Panc1 (cell line): Measurements from ENCODE around the gene COL27A1. TPM values are rescaled to one million over a fixed set of nuclear protein-coding genes. Genes with fewer than 3 reads are reported as not detected.

ENCODE experiments used
- ATAC-seq: fragments of 200-7000 bp; cut with Tn5 transposase; 2 replicates; pipeline ENCODE4 v1.9.1; 2020; ENCODE audit warnings: mild to moderate bottlenecking, moderate library complexity
- BruUV-seq: library from RNA; stranded (reverse); fragments of 400-500 nt; replicated peaks from 2 replicates; lab custom pipeline; 2021; lab: Mats Ljungman, UMichigan
- CTCF ChIA-PET: fragments of 300-600 bp; sonication (Branson Sonifier 250); formaldehyde crosslinking; loops from one replicate; lab custom pipeline; 2022; ENCODE audit warnings: antibody characterized with exemption; lab: Charles Lee
- POLR2A ChIA-PET: fragments of 300-600 bp; sonication (Branson Sonifier 250); formaldehyde crosslinking; loops from one replicate; lab custom pipeline; 2022; ENCODE audit warnings: antibody characterized with exemption; lab: Charles Lee
- DNase-seq: peaks from one replicate; pipeline ENCODE4 v3.0.0-alpha.2; 2010; ENCODE audit warnings: low read depth, low spot score
- H3K27ac ChIP-seq: 2 replicates; pipeline ENCODE4 v1.5.1; 2011; ENCODE audit warnings: mild to moderate bottlenecking, low read length, inconsistent platforms
- H3K27me3 ChIP-seq: fragments of 200-500 bp; sonication (Bioruptor generic); 2 replicates; pipeline ENCODE4 v1.6.0; 2014; ENCODE audit warnings: low read length, inconsistent platforms; ENCODE audit not compliant: control insufficient read depth, insufficient read depth
- H3K36me3 ChIP-seq: fragments of 200-500 bp; sonication (Bioruptor generic); 2 replicates; pipeline ENCODE4 v1.5.1; 2014; ENCODE audit warnings: inconsistent platforms, mild to moderate bottlenecking, low read length, moderate library complexity; ENCODE audit not compliant: control insufficient read depth, insufficient read depth
- H3K4me1 ChIP-seq: 2 replicates; pipeline ENCODE4 v1.5.1; 2011; ENCODE audit warnings: inconsistent platforms, mild to moderate bottlenecking, low read length, moderate library complexity; ENCODE audit not compliant: control insufficient read depth, insufficient read depth
- H3K4me3 ChIP-seq, 2 experiments: 2 replicates each; pipeline ENCODE4 v1.5.1; 2011 to 2012; ENCODE audit warnings: low read depth in 2 of 2, low read length in 2 of 2, mild to moderate bottlenecking in 2 of 2, inconsistent platforms in 1 of 2, moderate library complexity in 1 of 2
- H3K9me3 ChIP-seq: fragments of 200-500 bp; sonication (Bioruptor generic); 2 replicates; pipeline ENCODE4 v1.5.1; 2014; ENCODE audit warnings: low read depth, mild to moderate bottlenecking, inconsistent platforms, low read length, moderate library complexity; ENCODE audit not compliant: control insufficient read depth, insufficient read depth
- CTCF ChIP-seq: fragments of 450-650 bp; IDR thresholded peaks from 2 replicates; pipeline ENCODE4 v1.5.1; 2017; ENCODE audit warnings: mild to moderate bottlenecking
- POLR2AphosphoS5 ChIP-seq: IDR thresholded peaks from 2 replicates; pipeline ENCODE4 v1.6.1; 2012; ENCODE audit warnings: mild to moderate bottlenecking, low read depth, low read length, moderate library complexity
- REST ChIP-seq, 2 experiments: IDR thresholded peaks; 2 replicates each; pipeline ENCODE4 v1.6.1; 2011 to 2012; ENCODE audit warnings: low read depth in 2 of 2, control low read depth in 1 of 2, low read length in 1 of 2, mild to moderate bottlenecking in 1 of 2, moderate library complexity in 1 of 2; ENCODE audit not compliant: insufficient read depth in 1 of 2
- SIN3A ChIP-seq: IDR thresholded peaks from 2 replicates; pipeline ENCODE4 v1.6.1; 2012; ENCODE audit warnings: low read depth, mild to moderate bottlenecking, low read length, moderate library complexity, borderline replicate concordance; ENCODE audit not compliant: insufficient read depth
- TCF7L2 ChIP-seq: IDR thresholded peaks from 2 replicates; pipeline ENCODE4 v1.6.1; 2011; ENCODE audit warnings: mild to moderate bottlenecking, low read depth, low read length, inconsistent platforms
- in situ Hi-C: cut with HindIII; loops from 2 replicates; pipeline ENCODE4 v1.10.0; 2016; ENCODE audit warnings: low sequenced_read_pairs, low pct_unique_long_range_greater_than_20kb
- intact Hi-C: fragments of 100-400 bp; cut with micrococcal nuclease; formaldehyde crosslinking; loops from one replicate; pipeline ENCODE4 v1.10.0; 2022; ENCODE audit not compliant: unreplicated experiment
- total RNA-seq: library from RNA; stranded (reverse); gene quantifications from one replicate; pipeline ENCODE4 v1.2.1, GENCODE V29; 2021; ENCODE audit not compliant: unreplicated experiment

COL27A1 gene
- total RNA-seq, 1 experiment from 2014 or later: 5.1 TPM

GRCh38 chr9:114356792-114357191, 201.5 kb downstream of the COL27A1 start:
- TF ChIP-seq SIN3A (no peak), POLR2AphosphoS5 (no peak), CTCF (no peak), REST (IDR thresholded peaks at IDR 0.05; ENCODE audit: insufficient read depth in 1 of 2, low read depth in 2 of 2, low read length in 1 of 2) (no peak), TCF7L2 (no peak)
- in situ Hi-C loops (no loop called here), intact Hi-C loops (no loop called here)
- no TSS peak for BruUV-seq
- Histone ChIP-seq H3K27me3 (no peaks in the 10 kb centered on the region), H3K4me1 (no peaks in the 10 kb centered on the region), H3K4me3 (no peak overlapping the region), H3K9me3 (no peaks in the 10 kb centered on the region), H3K27ac (no peak overlapping the region), H3K36me3 (no peaks in the 10 kb centered on the region)
- ChIA-PET CTCF (no interaction called here), POLR2A (no interaction called here)
- DNase-seq (no peak), ATAC-seq (no peak)

- CTCF ChIA-PET: no interaction called here
- no peak for ATAC-seq
- H3K27ac ChIP-seq: no peak overlapping the region
These were observed 202.0 kb downstream of the COL27A1 start for GRCh38 chr9:114357360-114357759.

More at GRCh38 chr9:114357360-114357759, 202.0 kb downstream of the COL27A1 start:
- in situ Hi-C loops: no loop called here
- intact Hi-C loops: no loop called here
- no TSS peak for BruUV-seq
- no peaks in the 10 kb centered on the region for H3K27me3 ChIP-seq
- TF ChIP-seq SIN3A (no peak), REST (IDR thresholded peaks at IDR 0.05; ENCODE audit: insufficient read depth in 1 of 2, low read depth in 2 of 2, low read length in 1 of 2) (no peak), POLR2AphosphoS5 (no peak), TCF7L2 (no peak), CTCF (no peak)
- H3K4me3 ChIP-seq: no peak overlapping the region
- POLR2A ChIA-PET: no interaction called here
- no peaks in the 10 kb centered on the region for H3K9me3 ChIP-seq
- H3K4me1 ChIP-seq: no peaks in the 10 kb centered on the region
- no peak for DNase-seq
- no peaks in the 10 kb centered on the region for H3K36me3 ChIP-seq
